ENCODE results near the gene PTPRD. TPM values are rescaled to one million over a fixed set of nuclear protein-coding genes. Genes with fewer than 3 reads are reported as not detected.

The PTPRD gene
- total and polyA plus RNA-seq, 9 of the 15 experiments (the other 6 are each of a cell fraction or from before 2014, with no cell fraction given), result 0.11 TPM; not detected in 8

- TF ChIP-seq ZBTB33 (CRISPR knock-in tag; IDR thresholded peaks at IDR 0.05) (no peak), ZNF146 (CRISPR knock-in tag; IDR thresholded peaks at IDR 0.05; ENCODE audit: unreplicated experiment) (no peak), CTBP1 (IDR thresholded peaks at IDR 0.05; ENCODE audit: borderline replicate concordance) (no peak), KHSRP (IDR thresholded peaks at IDR 0.05) (no peak), ZNF280A (IDR thresholded peaks at IDR 0.05; ENCODE audit: low read depth, partially characterized antibody) (no peak), MNT (conservative IDR thresholded peaks at IDR 0.05) (no peak), E2F5 (CRISPR knock-in tag; IDR thresholded peaks at IDR 0.05) (no peak), CLOCK (CRISPR knock-in tag; IDR thresholded peaks at IDR 0.05; ENCODE audit: borderline replicate concordance) (no peak)
These were observed 1089.2 kb downstream of the PTPRD start (continued) for GRCh38 chr9:9523476-9524139.
